ENCODE data around the gene GPR157.
"Not testable (repeated sequence)": the region's sequence is repeated elsewhere in the genome, so short reads cannot be mapped to it uniquely, and the experiment has no call there.

GPR157 gene

GRCh38 chr1:9146156-9146555 is 17.3 kb upstream of the GPR157 start:
- no peak for DNase-seq (ENCODE audit: low read depth)

GRCh38 chr1:9145714-9146113 is 16.8 kb upstream of the GPR157 start:
- no peak for DNase-seq (ENCODE audit: low read depth)

- no peak for DNase-seq (ENCODE audit: low read depth)
Measured at GRCh38 chr1:9145021-9145668, 16.2 kb upstream of the GPR157 start.

GRCh38 chr1:9144494-9144893 is 15.6 kb upstream of the GPR157 start:
- DNase-seq (ENCODE audit: low read depth), result not testable (repeated sequence)

- no peak for DNase-seq (ENCODE audit: low read depth)
Measured at GRCh38 chr1:9143250-9143649, 14.3 kb upstream of the GPR157 start.

- DNase-seq (ENCODE audit: low read depth), result no peak
Measured at GRCh38 chr1:9139930-9140329, 11.0 kb upstream of the GPR157 start.

- no peak for DNase-seq (ENCODE audit: low read depth)
Measured at GRCh38 chr1:9136932-9137331, 8.0 kb upstream of the GPR157 start.

GRCh38 chr1:9135073-9135836 is 6.4 kb upstream of the GPR157 start:
- no peak for DNase-seq (ENCODE audit: low read depth)

GRCh38 chr1:9133870-9134585 is 5.1 kb upstream of the GPR157 start:
- DNase-seq (ENCODE audit: low read depth), result no peak

- DNase-seq (ENCODE audit: low read depth), result peak; percentile 79
Measured at GRCh38 chr1:9129266-9130041, 552 bp upstream of the GPR157 start.

GRCh38 chr1:9128166-9128519 is 759 bp downstream of the GPR157 start:
- DNase-seq (ENCODE audit: low read depth), result no peak

- DNase-seq (ENCODE audit: low read depth), result no peak
Measured at GRCh38 chr1:9127395-9128165, 1.3 kb downstream of the GPR157 start.

- DNase-seq (ENCODE audit: low read depth), result no peak
Measured at GRCh38 chr1:9126511-9126910, 2.4 kb downstream of the GPR157 start.

GRCh38 chr1:9125847-9126246 is 3.1 kb downstream of the GPR157 start:
- DNase-seq (ENCODE audit: low read depth), result not testable (repeated sequence)

GRCh38 chr1:9125325-9125724 is 3.6 kb downstream of the GPR157 start:
- DNase-seq (ENCODE audit: low read depth), result no peak

GRCh38 chr1:9124389-9124788 is 4.5 kb downstream of the GPR157 start:
- DNase-seq (ENCODE audit: low read depth), result not testable (repeated sequence)

- DNase-seq (ENCODE audit: low read depth), result not testable (repeated sequence)
Measured at GRCh38 chr1:9123665-9124064, 5.2 kb downstream of the GPR157 start.

GRCh38 chr1:9121496-9122409 is 7.1 kb downstream of the GPR157 start:
- no peak for DNase-seq (ENCODE audit: low read depth)

- no peak for DNase-seq (ENCODE audit: low read depth)
Measured at GRCh38 chr1:9120312-9120958, 8.5 kb downstream of the GPR157 start.

GRCh38 chr1:9119745-9120144 is 9.2 kb downstream of the GPR157 start:
- DNase-seq (ENCODE audit: low read depth), result no peak

All from T follicular helper cell (primary cell).